GM12872 (cell line): ENCODE results near the gene ASB16.

ENCODE experiments used
- CTCF ChIP-seq: IDR thresholded peaks from 3 replicates; pipeline ENCODE4 v1.5.1; 2011; ENCODE audit warnings: low read depth, mild to moderate bottlenecking, low read length, moderate library complexity; ENCODE audit not compliant: insufficient read depth

The ASB16 gene

GRCh38 chr17:44188576-44189403 lies 18.3 kb downstream of the ASB16 start:
- TF ChIP-seq CTCF: no peak

GRCh38 chr17:44190481-44190880 lies 20.0 kb downstream of the ASB16 start:
- TF ChIP-seq CTCF: no peak

GRCh38 chr17:44191369-44191768 lies 20.9 kb downstream of the ASB16 start:
- no peak for TF ChIP-seq CTCF

- no peak for TF ChIP-seq CTCF
Observed at GRCh38 chr17:44191941-44192496, 21.5 kb downstream of the ASB16 start.

GRCh38 chr17:44192750-44193149 lies 22.2 kb downstream of the ASB16 start:
- TF ChIP-seq CTCF: no peak

GRCh38 chr17:44193326-44194084 lies 23.0 kb downstream of the ASB16 start:
- no peak for TF ChIP-seq CTCF

- no peak for TF ChIP-seq CTCF
Observed at GRCh38 chr17:44197107-44197506, 26.6 kb downstream of the ASB16 start.
